EH (cell line): ENCODE results near the gene NRL.
"Not testable (repeated sequence)": the region's sequence is repeated elsewhere in the genome, so short reads cannot be mapped to it uniquely, and the experiment has no call there.

ENCODE experiments used
- DNase-seq: peaks from one replicate; pipeline ENCODE4 v3.0.0-alpha.2; 2015; ENCODE audit warnings: low read depth

The NRL gene

GRCh38 chr14:24123424-24124417 lies 9.0 kb upstream of the NRL start:
- no peak for DNase-seq

GRCh38 chr14:24122898-24123297 lies 8.1 kb upstream of the NRL start:
- DNase-seq = no peak

GRCh38 chr14:24122416-24122815 lies 7.7 kb upstream of the NRL start:
- DNase-seq = no peak

GRCh38 chr14:24121210-24121609 lies 6.5 kb upstream of the NRL start:
- no peak for DNase-seq

DNA sequence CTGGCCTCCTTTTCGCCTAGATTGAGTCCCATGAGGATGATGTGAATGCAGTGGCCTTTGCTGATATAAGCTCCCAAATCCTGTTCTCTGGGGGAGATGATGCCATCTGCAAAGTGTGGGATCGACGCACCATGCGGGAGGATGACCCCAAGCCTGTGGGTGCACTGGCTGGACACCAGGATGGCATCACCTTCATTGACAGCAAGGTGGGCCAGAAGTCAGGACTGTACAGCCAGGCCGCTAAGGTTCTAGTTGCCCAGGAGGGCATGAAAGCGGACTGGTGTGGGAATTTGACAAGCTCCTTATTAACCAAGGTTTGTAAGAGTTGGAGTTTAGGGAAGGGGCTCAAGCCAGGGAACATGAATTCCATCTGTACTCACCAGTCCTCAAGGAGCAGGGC lies 4.9 kb upstream of the NRL start:
- no peak for DNase-seq

- DNase-seq = no peak
Observed at GRCh38 chr14:24117179-24117578, 2.4 kb upstream of the NRL start.

DNA sequence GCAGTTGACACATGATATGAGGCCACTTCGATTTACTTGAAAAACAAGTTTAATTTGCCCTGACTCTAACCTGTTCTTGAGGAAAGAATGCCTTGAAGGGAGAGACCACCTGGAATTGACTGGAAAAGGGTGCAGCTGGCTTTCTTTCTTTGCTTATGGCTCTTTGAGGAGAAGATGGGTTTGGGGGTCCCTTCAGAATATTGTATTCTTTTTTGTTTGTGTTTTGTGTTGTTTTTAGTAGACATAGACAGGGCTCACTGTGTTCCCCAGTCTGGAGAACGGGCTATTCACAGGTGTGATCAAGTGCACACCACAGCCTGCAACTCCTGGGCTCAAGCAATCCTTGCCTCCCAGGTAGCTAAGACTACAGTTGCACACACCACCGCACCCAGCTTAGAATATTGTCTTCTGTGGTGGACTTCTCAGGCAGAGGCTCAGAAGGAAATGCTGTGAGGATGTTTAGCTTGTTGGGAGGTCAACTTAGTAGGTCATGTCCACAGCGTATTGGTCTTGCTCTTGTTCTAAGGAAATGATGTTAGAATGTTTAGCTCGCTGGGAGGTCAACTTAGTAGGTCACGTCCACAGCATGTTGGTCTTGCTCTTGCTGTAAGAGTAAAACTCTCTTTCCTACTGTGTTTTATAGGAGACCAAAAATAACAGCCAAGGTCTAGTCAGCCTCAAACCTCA lies 1.5 kb upstream of the NRL start:
- no peak for DNase-seq

- DNase-seq = no peak
Observed at GRCh38 chr14:24115422-24116127, 826 bp upstream of the NRL start.

- peak; percentile 92 for DNase-seq
Observed at GRCh38 chr14:24113801-24114531, 783 bp downstream of the NRL start.

DNA sequence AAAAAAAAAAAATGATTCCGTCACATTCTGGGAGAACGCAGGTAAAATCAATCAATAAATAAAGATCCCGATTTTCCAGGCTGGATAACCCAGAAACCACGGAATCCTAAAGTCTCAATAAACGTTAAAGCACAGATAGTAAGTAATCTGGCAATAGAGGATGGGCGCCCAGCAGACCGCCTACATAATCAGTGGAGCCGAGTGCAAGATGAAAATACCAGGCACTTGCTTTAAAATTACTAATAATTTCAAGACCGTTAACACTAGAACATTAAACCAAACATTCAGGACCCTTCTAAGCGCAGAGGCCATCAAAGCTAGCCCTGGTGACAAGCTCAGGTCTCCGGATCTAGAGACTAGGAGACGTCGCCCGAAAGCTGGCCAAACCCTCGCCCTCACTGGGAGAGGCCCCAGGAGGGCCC lies 1.4 kb downstream of the NRL start:
- DNase-seq = no peak

GRCh38 chr14:24110523-24110922 lies 4.2 kb downstream of the NRL start:
- no peak for DNase-seq

DNA sequence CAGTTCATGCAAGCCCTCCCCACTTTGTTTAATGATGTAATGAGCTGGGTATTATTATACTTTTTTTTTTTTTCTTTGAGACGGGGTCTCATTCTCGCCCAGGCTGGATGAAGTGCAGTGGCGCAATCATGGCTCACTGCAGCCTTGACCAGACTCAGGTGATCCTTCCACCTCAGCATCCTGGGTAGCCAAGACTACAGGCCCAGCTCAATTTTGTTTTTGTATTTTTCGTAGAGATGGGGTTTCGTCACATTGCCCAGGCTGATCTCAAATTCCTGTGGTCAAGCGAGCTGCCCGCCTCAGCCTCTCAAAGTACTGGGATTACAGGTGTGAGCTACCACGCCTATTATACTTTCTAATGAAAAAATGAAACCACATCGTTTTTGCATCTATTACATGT lies 4.7 kb downstream of the NRL start:
- DNase-seq = no peak

DNA sequence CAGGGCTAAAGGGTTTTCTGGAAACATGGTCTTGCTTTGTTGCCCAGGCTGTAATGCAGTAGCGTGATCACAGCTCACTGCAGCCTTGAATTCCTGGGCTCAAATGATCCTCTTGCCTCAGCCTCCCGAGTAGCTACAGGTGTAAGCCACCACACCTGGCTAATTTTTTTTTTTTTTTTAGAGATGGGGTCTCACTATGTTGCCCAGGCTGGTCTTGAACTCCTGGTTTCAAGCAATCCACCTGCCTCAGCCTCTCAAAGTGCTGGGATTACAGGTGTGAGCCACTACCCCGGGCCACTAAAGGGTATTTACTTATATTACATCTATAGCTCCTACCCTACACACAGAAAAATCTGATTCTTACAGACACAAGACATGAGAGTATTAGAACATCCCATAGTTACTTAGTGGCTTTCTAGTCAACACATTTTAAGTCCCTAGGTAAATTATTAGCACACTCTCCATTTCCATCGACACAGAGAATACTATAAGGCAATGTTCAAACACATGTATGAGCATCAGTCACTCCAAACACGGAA lies 6.3 kb downstream of the NRL start:
- no peak for DNase-seq

DNA sequence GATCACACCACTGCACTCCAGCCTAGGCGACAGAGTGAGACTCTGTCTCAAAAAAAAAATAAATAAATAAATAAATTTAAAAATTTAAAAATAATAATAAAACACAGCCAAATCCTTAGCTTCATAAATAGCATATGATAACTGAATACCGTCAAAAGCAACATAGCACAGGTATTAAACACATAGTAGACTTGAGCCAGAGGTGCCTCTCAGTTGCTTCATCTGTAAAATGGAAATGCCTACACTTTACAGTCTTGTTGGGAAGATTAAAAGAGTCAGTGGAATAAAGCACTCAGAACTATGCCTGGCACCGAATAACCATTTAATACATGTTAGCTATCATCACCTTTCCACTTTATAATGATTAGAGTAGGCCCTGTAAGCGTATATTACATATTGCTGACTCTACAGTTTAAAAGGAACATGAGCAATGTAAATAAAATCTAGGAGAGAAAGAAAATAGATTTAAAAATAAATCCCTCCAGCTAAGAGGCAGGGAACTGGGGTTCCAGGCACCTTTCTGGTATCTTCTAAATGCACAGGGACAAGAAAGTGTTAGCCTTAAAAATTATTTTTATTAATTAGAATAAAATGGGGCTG lies 8.0 kb downstream of the NRL start:
- no peak for DNase-seq

GRCh38 chr14:24105609-24106239 lies 9.0 kb downstream of the NRL start:
- DNase-seq = not testable (repeated sequence)

DNA sequence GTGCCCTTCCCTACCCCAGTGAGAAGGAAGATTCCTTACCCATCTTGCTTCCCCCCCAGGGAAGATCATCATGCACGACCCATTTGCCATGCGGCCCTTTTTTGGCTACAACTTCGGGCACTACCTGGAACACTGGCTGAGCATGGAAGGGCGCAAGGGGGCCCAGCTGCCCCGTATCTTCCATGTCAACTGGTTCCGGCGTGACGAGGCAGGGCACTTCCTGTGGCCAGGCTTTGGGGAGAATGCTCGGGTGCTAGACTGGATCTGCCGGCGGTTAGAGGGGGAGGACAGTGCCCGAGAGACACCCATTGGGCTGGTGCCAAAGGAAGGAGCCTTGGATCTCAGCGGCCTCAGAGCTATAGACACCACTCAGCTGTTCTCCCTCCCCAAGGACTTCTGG lies 11.3 kb downstream of the NRL start:
- no peak for DNase-seq

DNA sequence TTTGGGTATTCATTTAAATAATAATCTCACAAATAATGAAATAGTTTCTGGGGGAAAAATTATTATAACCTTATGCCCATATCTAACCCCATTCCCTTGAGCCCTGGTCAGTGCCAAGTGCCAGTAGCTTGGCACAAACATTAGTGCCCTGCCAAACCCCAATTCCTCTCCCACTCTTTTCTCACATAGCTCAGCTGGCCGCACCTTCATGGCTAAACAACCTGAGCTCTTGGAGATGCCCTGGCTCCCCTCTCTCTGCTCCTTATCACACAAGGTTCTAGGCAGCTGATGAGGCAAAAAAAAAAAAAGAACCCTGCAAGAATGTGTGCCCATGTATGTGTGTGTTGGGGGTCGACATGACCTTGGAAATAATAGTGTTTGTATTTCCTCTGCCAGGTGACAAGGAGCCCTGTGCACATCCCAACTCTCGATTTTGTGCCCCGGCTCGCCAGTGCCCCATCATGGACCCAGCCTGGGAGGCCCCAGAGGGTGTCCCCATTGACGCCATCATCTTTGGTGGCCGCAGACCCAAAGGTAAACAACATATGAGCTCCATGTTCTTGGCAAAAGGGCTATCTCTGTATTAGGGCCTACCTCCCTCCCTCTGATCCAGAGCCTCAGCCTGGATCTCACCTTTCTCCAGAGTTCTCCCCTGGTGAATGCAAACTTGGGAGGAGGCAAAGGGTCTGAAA lies 12.2 kb downstream of the NRL start:
- DNase-seq = no peak

DNA sequence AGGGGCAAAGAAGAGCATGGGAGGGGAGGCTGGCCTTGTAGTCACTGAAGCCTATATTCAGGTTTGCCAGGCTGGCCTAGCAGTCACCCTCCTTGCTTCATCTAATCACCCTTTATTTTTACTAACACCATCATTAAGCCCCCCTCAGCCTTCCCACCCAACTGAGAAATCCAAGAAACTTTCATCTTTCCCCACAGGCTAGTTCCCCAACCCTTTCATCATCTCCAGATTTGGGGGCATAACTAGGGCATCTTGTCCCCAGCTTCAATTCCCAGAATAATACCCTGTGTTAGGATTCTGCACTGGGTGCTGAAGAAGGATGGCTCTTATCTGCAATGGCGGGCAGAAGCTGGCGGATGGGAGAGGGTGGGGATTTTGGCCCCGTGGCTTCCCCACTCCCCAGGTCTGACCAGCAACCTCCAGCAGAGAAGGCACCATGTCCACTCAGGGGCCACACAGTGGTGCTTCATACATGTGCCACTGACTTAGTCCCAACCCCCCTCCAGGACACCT lies 13.7 kb downstream of the NRL start:
- DNase-seq = no peak

DNA sequence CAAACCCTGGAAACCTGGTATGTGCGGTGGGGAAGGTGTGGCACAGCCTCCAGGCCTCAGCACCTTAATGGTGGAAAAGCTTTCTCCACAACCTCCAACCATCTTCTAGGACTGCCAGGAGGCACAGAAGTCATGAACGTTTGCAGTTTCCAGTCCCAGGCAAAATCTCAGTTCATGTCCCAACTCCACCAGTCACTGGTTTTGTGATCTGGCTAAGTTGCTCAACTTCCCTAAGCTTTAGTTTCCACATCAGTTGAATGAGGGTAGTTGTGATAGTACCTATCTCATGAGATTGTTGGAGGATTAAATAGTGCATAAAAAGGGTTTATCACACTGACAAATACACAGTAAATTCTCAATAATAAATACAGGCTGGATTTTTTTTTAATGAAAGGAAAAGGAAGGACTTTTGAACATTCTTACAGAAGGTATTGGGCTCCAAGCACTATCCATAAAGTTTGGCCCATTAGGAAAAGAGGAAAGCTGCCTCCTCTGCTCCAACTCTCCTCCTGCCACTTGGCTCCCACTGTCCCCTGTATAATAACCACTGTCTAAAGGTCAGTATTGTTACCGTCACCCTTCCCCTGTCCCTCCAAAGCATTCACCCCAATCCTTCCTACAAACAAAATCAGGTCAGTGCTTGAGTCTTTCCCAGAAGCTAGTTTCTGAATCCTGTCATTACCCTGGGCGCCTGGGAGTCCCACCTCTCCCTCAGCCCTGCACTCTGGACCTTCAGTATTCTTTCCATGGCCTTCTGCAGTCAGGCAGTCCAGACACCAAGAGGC lies 14.4 kb downstream of the NRL start:
- DNase-seq = no peak
